Upper lobe of right lung (tissue), 1 donor: Measurements from ENCODE around the gene PRR5L. TPM values are rescaled to one million over a fixed set of nuclear protein-coding genes. Genes with fewer than 3 reads are reported as not detected.
A peak's percentile ranks its signal among the peaks of the same experiment; 100 is the strongest.

Experiments
- ATAC-seq: fragments of 200-7000 bp; cut with Tn5 transposase; one replicate; pipeline ENCODE4 v1.9.1; 2020; ENCODE audit warnings: mild to moderate bottlenecking, moderate library complexity
- DNase-seq: peaks from one replicate; pipeline ENCODE4 v3.0.0-alpha.2; 2020
- H3K27ac ChIP-seq: fragments of 200-600 bp; one replicate; pipeline ENCODE4 v1.8.0; 2022
- H3K27me3 ChIP-seq: fragments of 200-600 bp; one replicate; pipeline ENCODE4 v1.8.0; 2022; ENCODE audit warnings: mild to moderate bottlenecking
- H3K36me3 ChIP-seq: fragments of 200-600 bp; one replicate; pipeline ENCODE4 v1.8.0; 2022
- H3K4me1 ChIP-seq: fragments of 200-600 bp; one replicate; pipeline ENCODE4 v1.8.0; 2022
- H3K4me3 ChIP-seq: fragments of 200-600 bp; one replicate; pipeline ENCODE4 v1.8.0; 2022; ENCODE audit warnings: mild to moderate bottlenecking
- H3K9me3 ChIP-seq: fragments of 200-600 bp; one replicate; pipeline ENCODE4 v1.8.0; 2022
- intact Hi-C: fragments of 100-400 bp; cut with DNase I; formaldehyde crosslinking; loops from one replicate; pipeline ENCODE4 v1.11.0; 2022
- total RNA-seq: library from RNA; stranded (reverse); fragmentation: NEBNext Ultra II Directional; extraction: Animal tissue kit (Norgen Biotek cat#: 25700); gene quantifications from one replicate; pipeline ENCODE4 v1.2.1, GENCODE V29; 2021
- TF ChIP-seq, protein P1 (sequence below): fragments of 200-600 bp; IDR thresholded peaks from one replicate; pipeline ENCODE4 v1.8.0; 2022; ENCODE audit warnings: antibody characterized with exemption
- donor health status: DM: no; HTN: yes; CAD: no; lungs with severe emphysema.

Gene PRR5L
- total RNA-seq, 1 donor from 2014 or later = 24.5 TPM

- Histone ChIP-seq H3K9me3 (no peaks in the 10 kb centered on the region), H3K27ac (no peak overlapping the region), H3K27me3 (no peaks in the 10 kb centered on the region), H3K36me3 (peaks cover 6% of the 10 kb centered on the region), H3K4me1 (peaks cover 15% of the 10 kb centered on the region), H3K4me3 (no peak overlapping the region)
- peak; percentile 80 for ATAC-seq
- TF ChIP-seq, protein P1, sequence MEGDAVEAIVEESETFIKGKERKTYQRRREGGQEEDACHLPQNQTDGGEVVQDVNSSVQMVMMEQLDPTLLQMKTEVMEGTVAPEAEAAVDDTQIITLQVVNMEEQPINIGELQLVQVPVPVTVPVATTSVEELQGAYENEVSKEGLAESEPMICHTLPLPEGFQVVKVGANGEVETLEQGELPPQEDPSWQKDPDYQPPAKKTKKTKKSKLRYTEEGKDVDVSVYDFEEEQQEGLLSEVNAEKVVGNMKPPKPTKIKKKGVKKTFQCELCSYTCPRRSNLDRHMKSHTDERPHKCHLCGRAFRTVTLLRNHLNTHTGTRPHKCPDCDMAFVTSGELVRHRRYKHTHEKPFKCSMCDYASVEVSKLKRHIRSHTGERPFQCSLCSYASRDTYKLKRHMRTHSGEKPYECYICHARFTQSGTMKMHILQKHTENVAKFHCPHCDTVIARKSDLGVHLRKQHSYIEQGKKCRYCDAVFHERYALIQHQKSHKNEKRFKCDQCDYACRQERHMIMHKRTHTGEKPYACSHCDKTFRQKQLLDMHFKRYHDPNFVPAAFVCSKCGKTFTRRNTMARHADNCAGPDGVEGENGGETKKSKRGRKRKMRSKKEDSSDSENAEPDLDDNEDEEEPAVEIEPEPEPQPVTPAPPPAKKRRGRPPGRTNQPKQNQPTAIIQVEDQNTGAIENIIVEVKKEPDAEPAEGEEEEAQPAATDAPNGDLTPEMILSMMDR = no peak
- no peak for DNase-seq
- intact Hi-C loops = no loop called here
Observed at GRCh38 chr11:36395978-36396736, 100.1 kb downstream of the PRR5L start.

GRCh38 chr11:36398231-36398953 is 102.3 kb downstream of the PRR5L start:
- DNase-seq = no peak
- H3K9me3 ChIP-seq = no peaks in the 10 kb centered on the region
- no peak overlapping the region for H3K27ac ChIP-seq
- no peaks in the 10 kb centered on the region for H3K27me3 ChIP-seq
- H3K4me3 ChIP-seq = no peak overlapping the region
- intact Hi-C loops = no loop called here
- ATAC-seq = peak; percentile 37
- H3K4me1 ChIP-seq = peaks cover 15% of the 10 kb centered on the region
- peaks cover 6% of the 10 kb centered on the region for H3K36me3 ChIP-seq
- TF ChIP-seq, protein P1 = no peak

- intact Hi-C loops = no loop called here
- Histone ChIP-seq H3K36me3 (peaks cover 6% of the 10 kb centered on the region), H3K4me3 (no peak overlapping the region), H3K9me3 (no peaks in the 10 kb centered on the region), H3K27ac (no peak overlapping the region), H3K4me1 (peaks cover 15% of the 10 kb centered on the region), H3K27me3 (no peaks in the 10 kb centered on the region)
- DNase-seq = no peak
- peak; percentile 37 for ATAC-seq
- TF ChIP-seq, protein P1 = no peak
Observed at GRCh38 chr11:36399236-36399635, 103.1 kb downstream of the PRR5L start.

- DNase-seq = no peak
- Histone ChIP-seq H3K9me3 (no peaks in the 10 kb centered on the region), H3K27ac (no peak overlapping the region), H3K4me3 (no peak overlapping the region), H3K27me3 (no peaks in the 10 kb centered on the region), H3K36me3 (peaks cover 6% of the 10 kb centered on the region), H3K4me1 (peaks cover 15% of the 10 kb centered on the region)
- no peak for ATAC-seq
- TF ChIP-seq, protein P1 = no peak
- intact Hi-C loops = no loop called here
Observed at GRCh38 chr11:36399745-36400144, 103.7 kb downstream of the PRR5L start.

DNA sequence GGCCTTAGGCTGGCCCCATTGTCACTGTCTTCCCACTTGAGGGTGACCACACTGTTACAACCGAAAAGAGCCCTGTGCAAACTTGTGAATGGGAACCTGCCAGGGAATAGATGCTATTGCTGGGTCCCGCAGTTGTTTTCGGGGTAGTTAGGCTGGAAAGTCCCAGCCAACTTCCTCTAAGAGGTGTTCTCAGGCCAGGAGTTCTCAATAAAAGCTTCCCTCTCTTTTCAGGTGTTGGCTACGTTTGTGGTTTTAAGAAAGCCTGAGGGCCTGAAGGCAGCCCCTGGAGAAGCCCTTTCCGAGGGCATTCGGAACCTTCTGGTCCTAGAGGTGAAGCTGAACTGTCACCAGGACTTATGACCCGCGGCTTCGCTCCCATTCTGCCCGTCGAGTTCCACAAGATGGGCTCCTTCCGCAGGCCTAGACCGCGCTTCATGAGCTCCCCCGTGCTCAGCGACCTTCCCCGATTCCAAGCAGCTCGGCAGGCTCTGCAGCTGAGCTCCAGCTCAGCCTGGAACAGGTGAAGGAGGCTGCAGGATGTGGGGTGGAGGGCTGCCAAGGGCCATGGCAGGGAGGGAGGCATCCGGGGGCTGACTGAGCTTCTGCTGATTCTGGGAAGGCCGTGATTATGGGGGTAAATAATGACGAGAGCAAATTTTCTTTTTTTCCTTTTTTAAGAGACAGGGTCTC is 104.8 kb downstream of the PRR5L start:
- intact Hi-C loops = no loop called here
- H3K27ac ChIP-seq = no peak overlapping the region
- TF ChIP-seq, protein P1 = no peak
- peaks cover 6% of the 10 kb centered on the region for H3K36me3 ChIP-seq
- no peaks in the 10 kb centered on the region for H3K27me3 ChIP-seq
- ATAC-seq = no peak
- no peak for DNase-seq
- no peak overlapping the region for H3K4me3 ChIP-seq
- no peaks in the 10 kb centered on the region for H3K9me3 ChIP-seq
- peaks cover 13% of the 10 kb centered on the region for H3K4me1 ChIP-seq
